GM19043 (cell line): ENCODE measurements around the gene SAG.
"Not testable (repeated sequence)": the region's sequence is repeated elsewhere in the genome, so short reads cannot be mapped to it uniquely, and the experiment has no call there.

ENCODE experiments used
- ATAC-seq: cut with Tn5 transposase; IDR thresholded peaks from one replicate; pipeline ENCODE4 v1.9.1; 2021; ENCODE audit warnings: low read depth; ENCODE audit not compliant: unreplicated experiment

Gene SAG

DNA sequence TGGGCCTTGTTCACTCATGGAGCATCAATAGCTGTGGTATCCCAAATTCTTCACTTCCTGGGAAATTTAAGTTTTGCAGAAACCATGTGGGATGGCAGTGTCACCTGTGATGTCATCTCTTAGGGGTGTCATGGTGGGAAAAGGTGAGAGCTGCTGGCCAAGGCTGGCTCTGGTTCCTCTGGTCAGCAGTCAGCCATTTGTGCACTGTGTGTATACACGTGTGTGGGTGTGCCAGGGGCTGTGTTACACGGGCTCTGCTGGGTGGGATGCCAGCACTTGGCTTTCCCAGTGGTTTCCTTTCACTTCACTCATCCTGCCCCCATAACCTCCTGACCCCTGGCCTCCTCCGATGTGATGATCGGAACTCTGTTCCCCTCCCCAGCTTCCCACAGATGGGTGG, 21.3 kb downstream of the SAG start:
- ATAC-seq = no peak

DNA sequence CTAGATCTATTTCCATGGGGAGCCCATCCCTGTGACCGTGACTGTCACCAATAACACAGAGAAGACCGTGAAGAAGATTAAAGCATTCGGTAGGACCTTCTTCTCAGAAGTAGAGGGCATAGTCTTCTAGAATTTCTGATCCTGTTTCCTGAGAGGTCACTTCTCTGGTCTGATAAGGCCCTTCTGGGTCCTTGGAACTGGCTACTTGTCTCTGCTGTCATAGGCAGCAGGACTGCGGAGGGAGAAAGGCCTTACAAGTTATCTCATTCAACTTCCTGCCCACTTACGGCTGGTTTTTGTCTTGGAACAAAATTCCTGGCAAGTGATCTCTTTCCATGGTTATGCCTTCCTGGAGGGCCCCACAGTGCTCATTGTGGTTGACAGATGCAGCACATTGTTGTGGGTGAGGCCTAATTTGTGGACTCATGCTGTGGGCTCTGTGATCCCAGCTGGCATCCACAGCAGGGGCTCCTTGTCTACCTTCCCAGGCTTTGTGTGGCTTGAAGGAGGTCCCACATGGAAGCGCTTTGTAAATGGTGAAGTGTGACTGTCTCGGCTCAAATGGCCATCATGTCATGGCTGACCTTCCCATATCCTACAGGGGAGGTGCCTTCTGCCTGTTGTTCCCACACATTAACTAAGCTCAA, 22.0 kb downstream of the SAG start:
- no peak for ATAC-seq

DNA sequence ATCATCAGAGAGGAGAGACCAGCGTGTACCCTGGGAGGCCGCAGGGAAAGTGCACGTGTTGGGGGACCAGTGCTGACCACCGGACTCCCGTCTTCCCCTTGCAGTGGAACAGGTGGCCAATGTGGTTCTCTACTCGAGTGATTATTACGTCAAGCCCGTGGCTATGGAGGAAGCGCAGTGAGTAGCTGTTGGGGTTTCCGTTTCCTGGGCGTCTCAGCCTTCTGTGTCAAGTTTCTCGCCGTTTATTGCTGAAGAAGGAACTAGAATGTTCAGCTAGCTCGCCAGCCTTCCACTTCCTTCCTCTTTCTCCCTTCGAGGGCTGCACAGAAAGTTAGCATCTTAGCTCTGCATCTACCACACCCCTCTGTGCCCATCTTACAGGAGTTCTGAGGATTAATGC, 23.9 kb downstream of the SAG start:
- ATAC-seq = peak; percentile 96

DNA sequence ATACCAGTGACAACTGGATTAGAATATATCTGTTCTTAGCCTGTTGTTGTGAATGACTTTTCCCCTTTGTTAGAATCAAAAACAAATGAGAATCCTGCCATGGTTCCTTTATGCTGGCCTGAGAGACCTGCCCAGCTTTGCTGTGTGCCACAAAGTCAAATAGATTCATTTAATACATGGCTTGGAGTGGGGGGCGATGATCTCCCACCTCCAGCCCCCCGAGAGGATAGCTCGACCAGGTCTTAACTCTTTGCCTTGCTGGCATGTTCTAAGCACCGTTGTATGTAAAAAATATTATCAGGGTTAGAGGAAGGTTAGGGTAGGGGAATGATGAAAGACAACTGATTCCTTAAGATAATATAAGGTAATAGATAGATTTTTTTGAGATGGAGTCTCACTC, 24.5 kb downstream of the SAG start:
- no peak for ATAC-seq

GRCh38 chr2:233334915-233335314, 27.3 kb downstream of the SAG start:
- ATAC-seq = no peak

- not testable (repeated sequence) for ATAC-seq
Measured at GRCh38 chr2:233336091-233336490, 28.5 kb downstream of the SAG start.

DNA sequence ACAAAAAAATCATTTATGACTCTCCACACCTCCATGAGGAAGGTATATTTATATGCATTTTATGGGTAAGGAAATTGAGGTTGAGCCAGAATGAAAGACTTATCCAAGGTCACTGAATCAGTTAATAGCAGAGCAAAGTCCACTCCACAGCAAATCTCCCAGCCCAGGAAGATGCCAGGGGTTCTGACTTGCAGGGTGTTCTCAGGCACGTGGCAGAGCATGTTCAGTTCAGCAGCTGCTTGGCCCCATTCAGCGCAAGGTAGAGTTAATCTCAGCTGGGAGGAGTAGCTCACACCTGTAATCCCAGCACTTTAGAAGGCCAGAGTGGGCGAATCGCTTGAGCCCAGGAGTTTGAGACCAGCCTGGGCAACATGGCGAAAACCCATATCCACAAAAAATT, 28.9 kb downstream of the SAG start:
- ATAC-seq = no peak

DNA sequence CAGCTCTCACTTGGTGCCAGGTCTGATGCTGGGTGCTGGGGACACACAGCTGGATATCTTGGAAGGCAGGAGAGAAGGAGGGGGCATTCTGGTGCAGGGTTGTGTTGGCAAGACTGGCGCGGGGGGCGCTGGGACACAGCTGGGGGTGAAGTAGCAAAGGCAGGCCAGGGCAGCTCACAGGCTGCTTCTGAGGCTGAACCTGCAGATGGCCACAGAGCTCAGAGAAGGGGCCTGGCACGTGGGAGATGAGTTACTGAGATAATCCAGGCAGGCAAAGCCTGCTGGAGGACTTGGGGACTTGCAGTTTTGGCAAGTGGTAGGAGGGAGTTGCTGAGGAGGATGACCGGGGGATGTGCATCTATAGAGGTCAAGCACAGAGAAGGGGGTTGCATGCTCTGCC, 30.4 kb downstream of the SAG start:
- no peak for ATAC-seq

- no peak for ATAC-seq
Measured at GRCh38 chr2:233338812-233339368, 31.3 kb downstream of the SAG start.

DNA sequence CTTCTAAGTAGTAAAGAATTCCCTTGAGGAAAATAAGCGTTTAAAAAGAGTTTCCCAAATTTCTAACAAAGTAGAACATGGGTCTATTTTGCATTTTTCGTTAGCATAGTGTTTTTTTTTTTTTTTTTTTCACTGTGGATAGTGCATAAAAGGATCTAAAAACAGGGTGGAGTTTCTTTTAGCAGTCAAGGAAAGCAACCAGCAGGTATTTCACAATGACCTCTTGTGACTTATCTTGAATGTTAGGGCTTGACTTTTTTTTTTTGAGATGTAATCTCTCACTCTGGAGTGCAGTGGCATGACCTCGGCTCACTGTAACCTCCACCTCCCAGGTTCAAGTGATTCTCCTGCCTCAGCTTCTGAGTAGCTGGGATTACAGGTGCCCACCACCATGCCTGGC, 31.8 kb downstream of the SAG start:
- no peak for ATAC-seq

DNA sequence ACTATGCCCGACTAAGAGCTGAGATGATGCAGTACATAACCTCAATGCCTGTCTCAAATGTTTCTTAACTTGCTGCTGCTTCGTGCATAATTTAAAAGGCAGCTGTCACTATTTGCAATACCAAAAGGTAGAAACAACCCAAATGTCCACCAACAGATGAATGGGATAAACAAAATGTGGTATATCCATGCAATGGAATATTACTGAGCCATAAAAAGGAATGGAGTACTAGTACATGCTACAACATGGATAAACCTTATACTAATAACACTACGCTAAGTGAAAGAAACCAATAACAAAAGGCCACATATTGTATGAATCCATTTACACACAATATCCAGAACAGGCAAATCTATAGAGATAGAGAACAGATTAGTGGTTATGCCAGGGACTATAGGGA, 33.7 kb downstream of the SAG start:
- ATAC-seq = no peak

DNA sequence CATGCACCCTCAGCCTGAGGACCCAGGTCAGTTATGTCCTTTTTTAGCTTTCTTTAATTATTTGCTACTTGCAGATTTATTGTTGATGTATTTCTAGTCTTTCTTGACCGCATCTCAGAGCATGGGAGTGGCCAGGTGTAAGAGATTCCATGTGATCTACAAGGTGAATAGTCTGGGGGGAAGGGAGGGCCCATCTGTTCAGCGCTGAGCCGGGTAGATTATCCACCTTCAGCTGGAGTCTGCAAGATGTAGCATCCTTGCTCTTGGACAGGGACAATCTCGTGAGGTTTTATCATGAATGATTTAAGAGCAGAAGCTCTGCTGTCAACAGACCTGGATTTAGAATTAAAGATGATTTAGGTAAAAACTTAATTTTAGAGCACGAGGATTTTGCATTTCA, 34.7 kb downstream of the SAG start:
- ATAC-seq = no peak

GRCh38 chr2:233343171-233343705, 35.6 kb downstream of the SAG start:
- no peak for ATAC-seq

DNA sequence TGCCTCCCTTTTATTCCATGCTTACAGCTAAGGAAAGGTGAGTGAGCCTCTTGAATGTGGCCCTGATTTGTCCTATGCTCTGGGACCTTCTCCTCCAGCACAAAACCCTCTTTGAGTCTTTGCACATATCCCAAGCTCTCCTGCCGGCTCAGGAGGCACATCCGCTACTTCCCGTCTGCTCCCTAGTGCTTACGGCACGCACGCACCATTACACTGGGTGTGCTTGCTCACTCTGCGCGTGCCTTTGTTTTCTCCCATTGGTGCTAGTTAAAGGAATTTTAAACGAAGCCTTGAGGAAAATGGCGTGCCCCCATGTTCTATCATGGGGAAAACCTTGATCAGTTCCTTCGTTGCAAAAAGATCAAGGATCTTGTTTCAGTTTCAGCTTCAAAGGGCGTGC, 38.8 kb downstream of the SAG start:
- no peak for ATAC-seq

DNA sequence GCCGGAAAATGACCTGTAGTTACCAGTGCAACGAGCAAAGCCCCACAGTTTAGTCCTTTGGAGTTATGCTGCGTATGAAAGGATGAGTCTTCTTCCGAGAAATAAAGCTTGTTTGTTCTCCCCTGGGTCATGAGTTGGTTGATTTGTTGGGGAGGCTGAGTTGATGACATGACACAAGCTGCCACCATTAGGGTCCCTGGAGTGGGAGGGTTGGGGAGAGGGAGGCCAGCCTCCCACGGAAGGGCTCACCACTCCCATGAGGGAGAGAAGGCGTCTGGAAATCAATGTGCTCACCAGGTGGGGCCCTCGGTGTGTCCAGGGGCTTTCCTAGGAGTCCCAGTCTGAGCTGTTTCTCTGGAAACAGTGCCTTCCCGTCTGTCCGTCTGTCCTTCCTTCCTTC, 39.3 kb downstream of the SAG start:
- ATAC-seq = no peak

- peak; percentile 69 for ATAC-seq
Measured at GRCh38 chr2:233349005-233349998, 41.7 kb downstream of the SAG start.

DNA sequence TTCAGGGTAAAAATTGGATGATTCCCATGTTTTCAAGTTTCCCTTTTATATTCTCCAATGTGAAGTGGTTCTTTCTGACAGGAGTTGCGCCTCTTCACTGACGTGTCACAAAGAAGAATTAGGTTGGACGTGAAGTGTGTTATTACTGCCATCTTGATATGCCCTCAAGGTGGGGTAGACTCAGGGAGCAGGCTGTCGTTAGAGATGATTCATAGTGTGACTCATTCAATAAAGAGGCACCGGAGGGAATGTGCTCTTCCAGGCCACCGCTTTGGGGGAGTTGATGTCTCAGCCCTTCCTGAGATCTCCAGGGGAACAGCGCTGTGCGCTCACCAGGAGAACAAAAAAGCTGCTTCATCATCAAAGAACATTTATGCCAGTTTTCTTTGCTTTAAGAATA, 43.1 kb downstream of the SAG start:
- no peak for ATAC-seq

DNA sequence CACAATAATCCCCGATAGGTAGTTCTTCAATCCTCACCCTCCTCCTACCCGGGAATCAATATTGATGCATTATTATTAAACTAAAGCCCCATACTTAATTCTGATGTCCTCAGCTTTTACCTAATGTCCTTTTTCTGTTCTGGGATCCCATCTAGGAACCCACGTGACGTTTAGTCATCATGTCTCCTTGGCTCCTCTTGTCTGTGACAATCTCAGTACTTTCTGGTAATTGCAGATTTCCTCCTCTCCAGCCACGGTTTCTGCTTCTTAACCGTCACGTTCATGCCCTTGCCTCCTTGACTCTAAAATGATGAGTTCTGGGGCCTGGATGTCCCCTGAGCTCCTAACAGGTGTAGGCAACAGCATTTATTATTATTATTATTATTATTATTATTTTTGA, 43.8 kb downstream of the SAG start:
- ATAC-seq = no peak

DNA sequence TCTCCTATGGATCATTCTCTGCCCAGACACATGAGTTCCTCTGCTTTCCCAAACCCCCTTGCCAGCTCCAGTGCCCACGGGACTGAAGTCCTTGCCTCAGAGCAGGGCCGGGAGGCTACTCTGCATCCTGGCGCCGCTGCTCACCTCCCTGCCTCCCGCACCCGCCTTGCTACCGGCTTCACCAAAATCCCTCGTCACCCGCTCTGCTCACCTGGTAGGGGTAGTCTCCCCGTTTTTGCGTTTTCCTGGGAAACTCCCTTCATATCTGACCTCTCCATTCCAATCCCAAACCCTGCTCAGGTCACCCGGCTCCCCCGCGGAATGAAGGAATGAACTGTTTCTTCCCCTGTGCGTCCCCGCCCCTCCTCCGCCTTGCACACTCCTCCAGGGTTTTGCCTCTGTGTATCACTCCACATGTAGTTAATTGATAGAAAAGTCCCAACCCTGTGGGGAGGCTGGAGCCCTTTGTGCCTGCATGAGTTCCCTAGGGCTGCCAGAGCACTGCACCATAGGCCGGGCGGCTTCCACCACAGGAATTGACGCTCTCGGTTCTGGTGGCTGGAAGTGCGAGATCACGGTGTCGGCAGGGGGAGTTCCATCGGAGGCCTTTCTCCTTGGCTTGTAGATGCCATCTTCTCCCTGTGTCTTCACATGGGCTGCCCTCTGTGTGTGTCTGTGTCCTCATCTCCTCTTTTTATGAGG, 44.7 kb downstream of the SAG start:
- ATAC-seq = no peak

- ATAC-seq = peak; percentile 7
Measured at GRCh38 chr2:233353101-233353768, 45.6 kb downstream of the SAG start.
